Measurements from ENCODE around the gene RFNG.

GRCh38 chr17:82050152-82050760 is 1.4 kb downstream of the RFNG start:
- TF ChIP-seq SRF (IDR thresholded peaks at IDR 0.05; ENCODE audit: low read depth), result no peak
- no peak for TF ChIP-seq EZH2 (IDR thresholded peaks at IDR 0.05)
- TF ChIP-seq POLR2A (IDR thresholded peaks at IDR 0.05; ENCODE audit: borderline replicate concordance, extremely low read depth, insufficient read depth, insufficient read length), result no peak
- no peak for TF ChIP-seq CTCF (IDR thresholded peaks at IDR 0.05 in 2 of 3, conservative IDR thresholded peaks at IDR 0.05 in 1 of 3; ENCODE audit: borderline replicate concordance in 1 of 3, insufficient read depth in 1 of 3, low read depth in 2 of 3, low read length in 2 of 3)
